GM21576 (cell line): ENCODE results near the gene PKN2.
"Not testable (repeated sequence)": the region's sequence is repeated elsewhere in the genome, so short reads cannot be mapped to it uniquely, and the experiment has no call there.

ENCODE experiments used
- ATAC-seq: cut with Tn5 transposase; IDR thresholded peaks from one replicate; pipeline ENCODE4 v1.9.1; 2021; ENCODE audit warnings: mild to moderate bottlenecking, moderate library complexity; ENCODE audit not compliant: unreplicated experiment

The PKN2 gene

GRCh38 chr1:88876573-88877365 lies 192.7 kb downstream of the PKN2 start:
- ATAC-seq, result no peak

GRCh38 chr1:88877382-88877825 lies 193.3 kb downstream of the PKN2 start:
- ATAC-seq, result no peak

GRCh38 chr1:88877911-88878310 lies 193.8 kb downstream of the PKN2 start:
- ATAC-seq, result no peak

GRCh38 chr1:88878731-88879130 lies 194.7 kb downstream of the PKN2 start:
- no peak for ATAC-seq

GRCh38 chr1:88880717-88881116 lies 196.6 kb downstream of the PKN2 start:
- not testable (repeated sequence) for ATAC-seq

GRCh38 chr1:88883156-88883555 lies 199.1 kb downstream of the PKN2 start:
- ATAC-seq, result no peak
